ENCODE measurements around the gene NINJ1. TPM values are rescaled to one million over a fixed set of nuclear protein-coding genes. Genes with fewer than 3 reads are reported as not detected.

The NINJ1 gene
- total and polyA plus RNA-seq, 2 of the 8 experiments (the other 6 are each of a cell fraction or from before 2014, with no cell fraction given), result 28.2 to 65.6 TPM

DNA sequence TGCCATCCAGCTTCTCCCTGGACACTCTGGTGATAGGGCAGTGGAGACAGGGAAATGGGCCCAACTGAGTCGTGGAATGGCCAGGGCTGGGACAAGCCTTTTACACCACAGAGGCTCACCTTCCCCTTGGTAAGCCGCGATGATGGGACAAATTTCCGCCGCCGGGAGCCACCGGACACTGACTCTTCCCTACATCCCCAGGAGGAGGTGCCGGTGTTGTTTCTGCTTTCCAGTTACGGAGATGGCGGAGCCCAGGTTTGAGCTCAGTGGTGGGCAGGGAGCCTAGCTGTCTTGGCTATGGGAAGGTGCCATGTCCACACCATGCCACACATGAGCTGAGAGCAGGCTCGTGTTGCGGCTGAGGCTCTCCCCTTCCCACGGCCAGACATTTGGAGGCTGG is 30.0 kb upstream of the NINJ1 start:
- H2BK12ac ChIP-seq (ENCODE audit: low read depth, low read length), result no peak overlapping the region
- H3K23ac ChIP-seq (ENCODE audit: insufficient read length), result no peak overlapping the region
- H2BK15ac ChIP-seq (ENCODE audit: low read length), result peak overlapping the region; percentile 18; the same call in 1 of the 2 replicates
- no peaks in the 10 kb centered on the region for H3K36me3 ChIP-seq (ENCODE audit: control insufficient read depth in 2 of 4, insufficient read depth in 4 of 4, low read length in 3 of 4)
- H3K4ac ChIP-seq (replicated peaks; ENCODE audit: insufficient read length, low read depth, low read length), result no peak overlapping the region
- no peak overlapping the region for H3K4me2 ChIP-seq (ENCODE audit: insufficient read depth in 1 of 2, low read depth in 2 of 2, low read length in 2 of 2)
- no peak overlapping the region for H3K56ac ChIP-seq (replicated peaks; ENCODE audit: insufficient read length, low read depth, low read length)
- no peak for DNase-seq (ENCODE audit: low read depth in 1 of 2, low spot score in 2 of 2)
- no peaks in the 10 kb centered on the region for H3K4me1 ChIP-seq (replicated peaks in 1 of 4; ENCODE audit: control insufficient read depth in 3 of 4, insufficient read depth in 4 of 4, low read length in 3 of 4)
- H3K9me3 ChIP-seq (ENCODE audit: insufficient read depth in 2 of 2, low read depth in 1 of 2, low read length in 1 of 2), result no peaks in the 10 kb centered on the region
- no peaks in the 10 kb centered on the region for H3K79me2 ChIP-seq (ENCODE audit: control insufficient read depth in 1 of 2, insufficient read depth in 2 of 2, low read length in 2 of 2)
- 85% methylated on average over 11 of the region's 13 CpGs; no CpG with 5 or more reads in 1 of the 2 experiments for WGBS, 2 experiments (ENCODE audit: extremely low coverage in 1 of 2, insufficient coverage in 1 of 2, insufficient read length in 1 of 2, insufficient replicate concordance in 2 of 2, low coverage in 1 of 2, low lambda C conversion rate in 2 of 2, missing lambda C conversion rate in 1 of 2)
- H3K79me1 ChIP-seq (ENCODE audit: low read depth, low read length), result no peaks in the 10 kb centered on the region
- H3K4me3 ChIP-seq (ENCODE audit: extremely low read depth in 1 of 4, insufficient read depth in 2 of 4, low read depth in 3 of 4, low read length in 4 of 4), result no peak overlapping the region
- no peaks in the 10 kb centered on the region for H3K23me2 ChIP-seq (ENCODE audit: low read depth, low read length)
- no peak overlapping the region for H2AFZ ChIP-seq (ENCODE audit: low read length)
- no peak overlapping the region for H4K91ac ChIP-seq (replicated peaks; ENCODE audit: insufficient read length, low read length)
- H3K27me3 ChIP-seq (replicated peaks in 1 of 4; ENCODE audit: control insufficient read depth in 3 of 4, extremely low read depth in 1 of 4, insufficient read depth in 3 of 4, low read length in 3 of 4), result no peaks in the 10 kb centered on the region
- H3K14ac ChIP-seq (ENCODE audit: insufficient read length), result no peak overlapping the region
- no peak overlapping the region for H2BK5ac ChIP-seq (ENCODE audit: low read depth, low read length)
- ChIA-PET CTCF (ENCODE audit: partially characterized antibody) (interaction anchor here (0.7 to 4.8 kb wide), 15 partner anchors 10 to 148 kb away, joined by 3 to 26 read pairs (median 6); no protein-coding TSS in a partner anchor), POLR2A (ENCODE audit: partially characterized antibody) (interaction anchor here (0.8 kb wide), 1 partner anchor 141 kb away, joined by 4 read pairs; no protein-coding TSS in a partner anchor)
- H2BK20ac ChIP-seq (ENCODE audit: low read length), result no peak overlapping the region
- no peak overlapping the region for H2BK120ac ChIP-seq (replicated peaks; ENCODE audit: low read depth, low read length)
- no peaks in the 10 kb centered on the region for H4K20me1 ChIP-seq (replicated peaks in 1 of 2; ENCODE audit: control insufficient read depth in 1 of 2, insufficient read depth in 2 of 2, low read length in 2 of 2)
- H2AK5ac ChIP-seq (ENCODE audit: low read depth, low read length), result no peak overlapping the region
- H4K5ac ChIP-seq (ENCODE audit: insufficient read length, low read depth, low read length), result no peak overlapping the region
- FAIRE-seq, result no peak
- H3K18ac ChIP-seq (ENCODE audit: extremely low read depth, low read length), result no peak overlapping the region
- no peak overlapping the region for H3K9ac ChIP-seq (replicated peaks in 1 of 4; ENCODE audit: extremely low read depth in 1 of 4, low read depth in 3 of 4, low read length in 3 of 4)
- H4K8ac ChIP-seq (ENCODE audit: extremely low read depth, insufficient read depth, low read length), result peak overlapping the region; percentile 57; the same call in 1 of the 2 replicates
- no peak overlapping the region for H3K27ac ChIP-seq (ENCODE audit: low read depth, low read length)
- no peak for TF ChIP-seq HDAC6 (IDR thresholded peaks at IDR 0.05; ENCODE audit: low read depth, low read length)
- TF ChIP-seq, protein P1, sequence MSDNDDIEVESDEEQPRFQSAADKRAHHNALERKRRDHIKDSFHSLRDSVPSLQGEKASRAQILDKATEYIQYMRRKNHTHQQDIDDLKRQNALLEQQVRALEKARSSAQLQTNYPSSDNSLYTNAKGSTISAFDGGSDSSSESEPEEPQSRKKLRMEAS (IDR thresholded peaks at IDR 0.05), result no peak
- TF ChIP-seq, protein P2, sequence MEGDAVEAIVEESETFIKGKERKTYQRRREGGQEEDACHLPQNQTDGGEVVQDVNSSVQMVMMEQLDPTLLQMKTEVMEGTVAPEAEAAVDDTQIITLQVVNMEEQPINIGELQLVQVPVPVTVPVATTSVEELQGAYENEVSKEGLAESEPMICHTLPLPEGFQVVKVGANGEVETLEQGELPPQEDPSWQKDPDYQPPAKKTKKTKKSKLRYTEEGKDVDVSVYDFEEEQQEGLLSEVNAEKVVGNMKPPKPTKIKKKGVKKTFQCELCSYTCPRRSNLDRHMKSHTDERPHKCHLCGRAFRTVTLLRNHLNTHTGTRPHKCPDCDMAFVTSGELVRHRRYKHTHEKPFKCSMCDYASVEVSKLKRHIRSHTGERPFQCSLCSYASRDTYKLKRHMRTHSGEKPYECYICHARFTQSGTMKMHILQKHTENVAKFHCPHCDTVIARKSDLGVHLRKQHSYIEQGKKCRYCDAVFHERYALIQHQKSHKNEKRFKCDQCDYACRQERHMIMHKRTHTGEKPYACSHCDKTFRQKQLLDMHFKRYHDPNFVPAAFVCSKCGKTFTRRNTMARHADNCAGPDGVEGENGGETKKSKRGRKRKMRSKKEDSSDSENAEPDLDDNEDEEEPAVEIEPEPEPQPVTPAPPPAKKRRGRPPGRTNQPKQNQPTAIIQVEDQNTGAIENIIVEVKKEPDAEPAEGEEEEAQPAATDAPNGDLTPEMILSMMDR (IDR thresholded peaks at IDR 0.05; ENCODE audit: control extremely low read depth in 1 of 3, insufficient read depth in 1 of 3, low read depth in 1 of 3, low read length in 3 of 3), result peak; percentile 41 to 61 (median 46)
- TF ChIP-seq, protein P3, sequence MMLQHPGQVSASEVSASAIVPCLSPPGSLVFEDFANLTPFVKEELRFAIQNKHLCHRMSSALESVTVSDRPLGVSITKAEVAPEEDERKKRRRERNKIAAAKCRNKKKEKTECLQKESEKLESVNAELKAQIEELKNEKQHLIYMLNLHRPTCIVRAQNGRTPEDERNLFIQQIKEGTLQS (IDR thresholded peaks at IDR 0.05; ENCODE audit: insufficient read depth, low read depth, low read length), result no peak
- TF ChIP-seq CBX8 (IDR thresholded peaks at IDR 0.05; ENCODE audit: borderline replicate concordance, low read depth, low read length), result no peak
- TF ChIP-seq CEBPB (IDR thresholded peaks at IDR 0.05; ENCODE audit: low read depth, low read length), result no peak
- peak; percentile 61 to 72 for TF ChIP-seq RAD21 (IDR thresholded peaks at IDR 0.05 in 1 of 2, conservative IDR thresholded peaks at IDR 0.05 in 1 of 2; ENCODE audit: low read depth in 2 of 2, low read length in 2 of 2)
- no peak for TF ChIP-seq TAF1 (IDR thresholded peaks at IDR 0.05; ENCODE audit: low read depth, low read length)
- TF ChIP-seq SIN3A (conservative IDR thresholded peaks at IDR 0.05 in 1 of 2, IDR thresholded peaks at IDR 0.05 in 1 of 2; ENCODE audit: low read depth in 1 of 2, low read length in 2 of 2), result no peak
- TF ChIP-seq SIRT6 (IDR thresholded peaks at IDR 0.05; ENCODE audit: low read length), result no peak

Measured in H1 (cell line).